Astrocyte of the spinal cord (primary cell): ENCODE data around the gene IER2.

Experiments used
- DNase-seq: peaks from one replicate; pipeline ENCODE4 v3.0.0; 2011; ENCODE audit warnings: low read depth, low spot score
- H3K4me3 ChIP-seq: 2 replicates; pipeline ENCODE4 v1.5.1; 2011; ENCODE audit warnings: low read depth, mild to moderate bottlenecking, low read length, moderate library complexity
- in situ Hi-C: cut with HindIII; loops from 2 replicates; pipeline ENCODE4 v1.10.0; 2017; ENCODE audit warnings: low sequenced_read_pairs
- TF ChIP-seq, protein P1 (sequence below): IDR thresholded peaks from 2 replicates; pipeline ENCODE4 v1.5.1; 2012; ENCODE audit warnings: low read depth, mild to moderate bottlenecking, low read length, inconsistent platforms

The IER2 gene

DNA sequence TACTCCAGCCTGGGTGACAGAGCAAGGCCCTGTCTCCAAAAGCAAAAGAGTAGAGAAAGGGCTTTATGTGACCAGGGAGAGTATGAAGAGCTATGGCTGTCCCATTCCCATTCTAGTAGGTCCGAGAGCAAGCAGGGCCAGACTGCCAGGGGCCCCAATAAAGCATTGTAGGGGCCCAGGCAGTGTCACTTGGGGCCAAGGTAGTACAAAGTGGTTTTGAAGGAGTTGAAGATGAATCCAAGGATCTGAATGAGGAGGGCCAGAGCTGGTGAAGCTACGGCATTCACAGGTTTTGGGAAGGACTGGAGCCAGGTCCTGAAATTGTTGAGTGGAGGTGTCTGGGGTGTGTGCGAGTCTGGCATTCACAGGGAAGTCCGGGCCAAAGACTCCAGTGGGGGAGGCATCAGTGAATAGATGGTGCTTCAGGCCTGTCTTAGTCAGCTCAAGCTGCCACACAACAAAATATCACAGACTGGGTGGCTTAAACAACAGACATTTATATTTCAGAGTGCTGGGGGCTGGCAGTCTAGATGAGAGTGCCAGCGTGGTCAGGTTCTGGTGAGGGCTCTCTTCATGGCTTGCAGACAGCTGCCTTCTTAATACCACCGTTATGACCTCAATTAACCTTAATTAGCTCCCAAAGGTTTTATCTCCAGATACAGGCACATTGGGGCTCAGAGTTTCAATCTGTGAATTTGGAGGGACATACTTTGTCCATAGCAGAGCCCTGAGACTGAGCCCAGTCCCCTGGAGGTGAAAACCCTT is 22.2 kb upstream of the IER2 start:
- in situ Hi-C loops = no loop called here
- H3K4me3 ChIP-seq = no peak overlapping the region
- TF ChIP-seq, protein P1, sequence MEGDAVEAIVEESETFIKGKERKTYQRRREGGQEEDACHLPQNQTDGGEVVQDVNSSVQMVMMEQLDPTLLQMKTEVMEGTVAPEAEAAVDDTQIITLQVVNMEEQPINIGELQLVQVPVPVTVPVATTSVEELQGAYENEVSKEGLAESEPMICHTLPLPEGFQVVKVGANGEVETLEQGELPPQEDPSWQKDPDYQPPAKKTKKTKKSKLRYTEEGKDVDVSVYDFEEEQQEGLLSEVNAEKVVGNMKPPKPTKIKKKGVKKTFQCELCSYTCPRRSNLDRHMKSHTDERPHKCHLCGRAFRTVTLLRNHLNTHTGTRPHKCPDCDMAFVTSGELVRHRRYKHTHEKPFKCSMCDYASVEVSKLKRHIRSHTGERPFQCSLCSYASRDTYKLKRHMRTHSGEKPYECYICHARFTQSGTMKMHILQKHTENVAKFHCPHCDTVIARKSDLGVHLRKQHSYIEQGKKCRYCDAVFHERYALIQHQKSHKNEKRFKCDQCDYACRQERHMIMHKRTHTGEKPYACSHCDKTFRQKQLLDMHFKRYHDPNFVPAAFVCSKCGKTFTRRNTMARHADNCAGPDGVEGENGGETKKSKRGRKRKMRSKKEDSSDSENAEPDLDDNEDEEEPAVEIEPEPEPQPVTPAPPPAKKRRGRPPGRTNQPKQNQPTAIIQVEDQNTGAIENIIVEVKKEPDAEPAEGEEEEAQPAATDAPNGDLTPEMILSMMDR = no peak
- DNase-seq = no peak

DNA sequence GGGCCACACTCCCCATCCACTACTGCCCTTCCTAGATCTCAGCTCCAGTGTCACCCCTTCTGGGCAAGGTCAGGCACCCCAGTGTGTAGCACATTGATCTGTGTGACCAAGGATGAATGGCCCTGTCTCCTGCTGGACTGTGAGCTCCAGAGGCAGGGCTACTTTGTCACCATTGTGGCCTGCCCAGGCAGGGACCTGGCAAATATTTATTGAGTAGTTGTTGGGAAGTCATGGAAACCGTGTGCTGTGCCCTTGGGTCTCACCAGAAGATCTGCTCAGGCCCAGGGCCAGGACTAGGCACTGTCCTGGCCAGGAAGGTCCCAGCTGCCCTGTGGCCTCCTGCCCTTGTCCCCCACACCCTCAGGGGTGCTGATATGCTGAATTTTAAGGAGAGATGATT is 21.6 kb upstream of the IER2 start:
- in situ Hi-C loops = no loop called here

DNA sequence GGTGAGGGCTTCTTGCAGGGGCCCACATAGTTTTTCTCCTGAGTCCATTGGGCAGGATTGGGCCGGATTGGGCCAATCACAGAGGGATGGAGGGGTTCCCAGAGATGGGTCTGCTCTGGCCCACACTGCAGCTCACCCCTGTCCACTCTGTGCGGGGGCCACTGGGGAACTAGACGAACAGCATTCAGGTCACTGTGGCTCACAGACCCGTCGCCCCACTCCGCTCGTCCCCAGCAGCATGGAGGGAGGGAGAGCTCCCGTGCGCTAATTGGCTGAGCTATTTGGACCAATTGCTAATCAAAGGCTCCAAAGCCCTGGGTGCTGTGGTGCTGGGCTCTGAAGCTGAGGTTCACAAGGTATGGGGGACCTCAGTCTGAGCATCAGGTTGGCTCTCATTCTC is 20.8 kb upstream of the IER2 start:
- DNase-seq = no peak
- in situ Hi-C loops = no loop called here
- TF ChIP-seq, protein P1 = no peak
- H3K4me3 ChIP-seq = no peak overlapping the region

More for the DNA sequence above, 21.6 kb upstream of the IER2 start:
- H3K4me3 ChIP-seq = no peak overlapping the region
- TF ChIP-seq, protein P1 = no peak
- no peak for DNase-seq

DNA sequence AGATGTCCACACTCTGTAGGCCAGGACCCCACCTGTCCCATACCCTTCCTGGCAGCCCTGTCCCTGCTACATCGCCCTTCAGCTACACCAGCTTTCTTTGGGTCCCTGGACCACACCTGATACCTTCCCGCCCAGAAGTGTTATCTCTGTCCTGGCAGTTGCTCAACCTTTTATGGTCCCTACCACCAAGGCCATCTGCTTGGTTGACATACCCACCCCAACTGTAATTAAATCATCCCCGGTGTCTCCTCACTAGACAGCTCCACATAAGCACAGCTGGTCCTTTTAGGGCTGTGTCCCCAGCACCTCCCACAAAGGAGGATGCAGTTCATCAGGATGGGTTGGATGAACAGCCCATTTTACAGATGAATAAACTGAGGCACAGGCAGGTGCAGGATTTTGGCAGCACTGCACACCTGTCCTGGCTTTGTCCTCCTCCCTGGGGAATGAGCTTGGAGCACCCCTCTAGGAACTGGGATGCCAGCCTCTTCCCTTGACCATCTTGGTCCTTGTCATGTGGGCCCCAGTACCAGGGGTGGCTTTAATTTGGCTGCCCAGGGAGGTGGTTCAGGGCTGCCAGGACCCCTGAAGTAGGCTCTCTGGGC is 19.2 kb upstream of the IER2 start:
- in situ Hi-C loops = no loop called here
- H3K4me3 ChIP-seq = no peak overlapping the region
- no peak for DNase-seq
- TF ChIP-seq, protein P1 = no peak

DNA sequence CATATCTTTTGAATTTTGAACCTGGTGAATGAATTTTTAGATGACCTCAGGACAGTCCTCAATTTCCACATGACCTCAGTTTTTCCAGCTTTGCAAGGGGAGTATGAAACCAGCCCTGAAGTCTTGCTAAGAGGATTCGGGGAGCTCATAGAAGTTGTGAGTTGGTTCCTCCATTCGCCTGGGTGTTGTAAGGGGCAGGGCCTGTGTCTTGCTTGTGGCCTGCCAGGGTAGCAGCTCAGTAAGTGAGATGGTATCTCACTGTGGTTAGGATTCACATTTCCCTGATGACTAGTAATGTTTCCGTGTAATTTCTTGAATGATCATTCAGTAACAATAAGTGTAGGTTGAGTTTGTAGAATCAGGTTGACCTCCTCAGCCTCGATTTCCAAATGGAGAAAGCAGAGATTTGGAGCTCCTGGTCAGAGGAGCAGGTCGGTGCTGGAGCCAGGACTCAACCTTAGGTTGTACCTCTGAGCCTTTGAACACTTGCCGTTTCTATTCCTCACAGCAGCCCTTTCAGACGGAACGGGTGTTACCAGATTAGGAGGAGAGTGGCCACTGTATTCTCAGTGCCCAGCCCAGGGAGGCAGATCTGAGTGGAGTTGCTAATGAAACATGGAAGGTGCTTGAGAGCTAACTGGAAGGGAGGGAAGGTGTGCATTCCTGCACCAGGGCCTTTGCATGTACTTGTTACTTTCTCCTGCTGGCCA is 17.6 kb upstream of the IER2 start:
- no peak overlapping the region for H3K4me3 ChIP-seq
- DNase-seq = peak; percentile 67
- TF ChIP-seq, protein P1 = no peak
- in situ Hi-C loops = no loop called here

DNA sequence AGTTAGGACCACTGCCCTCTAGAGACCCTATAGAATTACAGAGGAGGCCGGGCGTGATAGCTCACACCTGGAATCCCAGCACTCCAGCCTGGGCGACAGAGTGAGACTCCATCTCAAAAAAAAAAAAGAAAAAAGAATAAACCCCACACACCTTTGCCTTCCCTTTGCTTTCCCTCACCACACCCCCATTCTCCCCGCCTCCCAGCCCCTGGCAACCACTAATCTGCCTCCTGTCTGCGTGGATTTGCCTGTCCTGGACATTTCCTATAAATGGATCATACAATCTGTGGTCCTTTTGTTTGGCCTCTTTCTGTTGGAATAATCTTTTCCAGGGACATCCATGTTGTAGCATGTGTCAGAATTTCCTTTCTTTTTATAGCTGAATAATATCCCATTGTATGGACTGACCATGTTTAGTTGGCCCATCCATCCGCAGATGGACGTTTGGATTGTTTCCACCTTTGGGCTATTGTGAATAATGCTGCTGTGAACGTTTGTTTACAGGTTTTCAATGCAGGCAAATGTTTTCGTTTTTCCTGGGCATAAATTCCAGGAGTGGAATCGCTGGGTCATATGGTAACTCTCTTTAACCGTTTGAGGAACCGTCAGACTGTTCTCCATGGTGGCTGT is 16.9 kb upstream of the IER2 start:
- in situ Hi-C loops = no loop called here
- no peak overlapping the region for H3K4me3 ChIP-seq
- TF ChIP-seq, protein P1 = no peak
- no peak for DNase-seq
